BLaER1 treated with 17β-estradiol and CSF1 and Interleukin-3, amounts not matched to agents 10 nM and 100 nM (cell line): ENCODE measurements around the gene SLC37A4.

Experiments used
- H3K27ac ChIP-seq, 11 experiments: shearing (Covaris generic); formaldehyde crosslinking; 2 replicates each; pipeline ENCODE4 v1.8.1; 2022
- H3K27me3 ChIP-seq, 11 experiments: shearing (Covaris generic); formaldehyde crosslinking; 2 replicates each; pipeline ENCODE4 v1.8.1; 2022
- H3K36me3 ChIP-seq, 11 experiments: shearing (Covaris generic); formaldehyde crosslinking; 2 replicates each; pipeline ENCODE4 v1.8.1; 2022
- H3K4me1 ChIP-seq, 10 experiments: shearing (Covaris generic); formaldehyde crosslinking; 2 replicates each; pipeline ENCODE4 v1.8.1; 2022
- H3K4me2 ChIP-seq, 11 experiments: shearing (Covaris generic); formaldehyde crosslinking; 2 replicates each; pipeline ENCODE4 v1.8.1; 2022
- H3K4me3 ChIP-seq, 10 experiments: shearing (Covaris generic); formaldehyde crosslinking; 2 replicates each; pipeline ENCODE4 v1.8.1; 2022
- H3K9ac ChIP-seq, 11 experiments: shearing (Covaris generic); formaldehyde crosslinking; 2 replicates each; pipeline ENCODE4 v1.8.1; 2022
- H3K9me3 ChIP-seq, 11 experiments: shearing (Covaris generic); formaldehyde crosslinking; replicated peaks in 1 of 11; 2 replicates each; pipeline ENCODE4 v1.8.1; 2022
- H4K20me1 ChIP-seq, 11 experiments: shearing (Covaris generic); formaldehyde crosslinking; 2 replicates each; pipeline ENCODE4 v1.8.1; 2022
- Cebpa-rat ChIP-seq, 11 experiments: shearing (Covaris generic); IDR thresholded peaks; 2 replicates each; pipeline ENCODE4 v1.8.1; 2022

Gene SLC37A4

DNA sequence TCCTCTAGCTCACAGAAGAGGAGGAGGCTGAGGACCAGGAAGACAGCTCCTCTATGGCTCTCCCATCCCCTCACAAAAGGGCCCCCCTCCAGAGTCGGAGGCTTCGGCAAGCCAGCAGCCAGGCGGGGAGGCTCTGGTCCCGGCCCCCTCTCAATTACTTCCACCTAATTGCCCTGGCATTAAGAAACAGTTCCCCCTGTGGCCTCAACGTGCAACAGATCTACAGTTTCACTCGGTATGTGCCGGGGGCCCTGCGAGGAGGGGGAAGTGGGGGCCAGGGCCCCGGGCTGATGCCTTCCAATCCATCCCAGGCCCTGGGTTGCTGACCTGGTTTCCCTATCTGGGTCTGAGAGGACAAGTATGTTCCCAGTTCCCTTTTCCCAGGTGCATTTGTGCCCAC lies 51.2 kb downstream of the SLC37A4 start:
- Histone ChIP-seq H3K4me1 (peaks cover 0 to 9% (median 0%) of the 10 kb centered on the region in 10 experiments; a peak in 3 of 20 replicates), H3K27me3 (no peaks in the 10 kb centered on the region), H3K4me3 (no peak overlapping the region), H4K20me1 (no peaks in the 10 kb centered on the region), H3K36me3 (no peaks in the 10 kb centered on the region), H3K9me3 (no peaks in the 10 kb centered on the region), H3K9ac (no peak overlapping the region), H3K4me2 (peak overlapping the region in 1 of 11 experiments; percentile 15; a peak in 1 of 22 replicates), H3K27ac (no peak overlapping the region)
- TF ChIP-seq Cebpa-rat (IDR thresholded peaks at IDR 0.05) = no peak

DNA sequence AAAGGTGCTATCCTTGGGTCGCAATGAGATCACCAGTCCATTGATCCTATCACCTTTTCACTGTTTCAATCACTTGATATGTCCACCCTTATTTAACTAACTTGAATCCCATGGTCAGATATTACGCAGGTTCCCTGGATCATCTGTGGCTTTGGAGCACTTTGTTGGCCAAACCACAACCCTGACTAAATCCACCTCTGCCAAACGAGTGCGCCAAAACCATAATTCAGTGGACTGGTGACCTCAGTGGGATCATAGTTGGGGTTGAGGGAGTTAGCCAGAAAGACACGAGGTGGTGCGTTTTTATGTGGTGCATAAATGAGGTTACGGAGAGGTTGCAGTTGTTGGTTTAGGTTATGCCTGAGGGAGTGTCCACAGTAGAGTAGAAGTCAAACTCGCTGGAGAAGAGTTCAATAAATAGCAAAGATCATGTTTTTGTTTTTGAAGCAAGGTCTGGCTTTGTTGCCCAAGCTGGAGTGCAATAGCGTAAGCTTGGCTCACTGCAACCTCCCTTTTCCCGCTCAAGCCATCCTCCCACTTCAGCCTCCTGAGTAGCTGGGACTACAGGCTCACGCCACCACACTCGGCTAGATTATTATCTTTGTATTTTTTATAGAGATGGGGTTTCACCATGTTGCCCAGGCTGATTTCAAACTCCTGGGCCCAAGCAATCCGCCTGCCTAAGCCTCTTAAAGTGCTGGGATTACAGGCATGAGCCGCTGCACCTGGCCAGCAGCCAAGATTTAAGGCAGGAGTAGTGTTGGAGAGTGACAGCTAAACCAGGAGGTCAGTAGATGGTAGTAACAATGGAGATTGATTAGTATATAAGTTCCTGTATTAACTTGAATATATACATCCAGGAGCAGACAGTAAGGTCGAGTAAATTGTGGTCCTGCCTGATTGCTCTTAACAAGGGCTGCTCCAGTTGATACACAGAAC lies 54.6 kb downstream of the SLC37A4 start:
- Histone ChIP-seq H3K4me1 (peaks cover 0 to 9% (median 0%) of the 10 kb centered on the region in 10 experiments; a peak in 3 of 20 replicates), H3K9ac (no peak overlapping the region), H4K20me1 (no peaks in the 10 kb centered on the region), H3K36me3 (no peaks in the 10 kb centered on the region), H3K9me3 (peaks cover 0 to 14% (median 3%) of the 10 kb centered on the region in 11 experiments; a peak in 8 of 22 replicates), H3K27me3 (no peaks in the 10 kb centered on the region), H3K4me2 (no peak overlapping the region), H3K27ac (no peak overlapping the region), H3K4me3 (no peak overlapping the region)
- no peak for TF ChIP-seq Cebpa-rat (IDR thresholded peaks at IDR 0.05)
